Activated T-helper 1 cell treated with Interleukin-2 at 50 U/mL for 16 hours (primary cell): ENCODE data around the gene ANKRD55.
"Not testable (repeated sequence)": the region's sequence is repeated elsewhere in the genome, so short reads cannot be mapped to it uniquely, and the experiment has no call there.

Experiments
- DNase-seq: peaks from one replicate; pipeline ENCODE4 v3.0.0-alpha.2; 2020; ENCODE audit warnings: low read depth

Gene ANKRD55

DNA sequence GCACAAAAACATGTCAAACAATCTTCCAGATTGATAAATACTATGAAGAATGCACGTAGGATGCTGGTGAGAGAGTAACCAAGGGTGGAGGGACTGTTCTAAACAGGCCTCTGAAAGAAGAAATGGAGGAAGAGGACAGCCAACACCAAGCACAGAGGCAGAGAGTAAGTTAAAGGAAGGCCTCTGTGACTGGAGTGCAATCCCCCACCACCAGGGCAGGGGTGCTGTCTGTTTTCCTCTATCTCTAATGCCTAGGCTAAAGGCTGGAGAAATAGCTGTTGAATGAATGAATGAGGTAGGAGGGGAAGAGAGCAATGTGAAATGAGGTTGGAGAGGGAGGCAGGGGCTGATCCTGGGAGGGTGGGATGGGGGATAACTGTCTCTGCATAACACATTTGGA lies 88.9 kb downstream of the ANKRD55 start:
- no peak for DNase-seq

DNA sequence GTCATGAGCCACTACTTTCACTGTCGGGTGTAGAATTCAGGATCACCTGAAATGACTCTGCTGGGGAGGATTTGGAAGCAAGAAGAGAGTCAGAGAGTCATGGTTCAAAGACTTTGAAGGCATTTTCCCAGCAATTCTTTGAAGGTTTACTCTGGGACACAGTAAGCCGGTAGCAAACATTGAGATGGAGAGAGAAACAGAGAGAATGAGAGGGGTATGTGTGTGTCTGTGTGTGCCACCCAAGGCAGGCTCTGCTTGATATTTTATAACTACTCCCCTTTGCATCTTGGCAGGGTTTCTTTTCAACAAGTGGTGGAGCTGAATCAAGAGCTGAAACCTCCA lies 89.8 kb downstream of the ANKRD55 start:
- no peak for DNase-seq

DNA sequence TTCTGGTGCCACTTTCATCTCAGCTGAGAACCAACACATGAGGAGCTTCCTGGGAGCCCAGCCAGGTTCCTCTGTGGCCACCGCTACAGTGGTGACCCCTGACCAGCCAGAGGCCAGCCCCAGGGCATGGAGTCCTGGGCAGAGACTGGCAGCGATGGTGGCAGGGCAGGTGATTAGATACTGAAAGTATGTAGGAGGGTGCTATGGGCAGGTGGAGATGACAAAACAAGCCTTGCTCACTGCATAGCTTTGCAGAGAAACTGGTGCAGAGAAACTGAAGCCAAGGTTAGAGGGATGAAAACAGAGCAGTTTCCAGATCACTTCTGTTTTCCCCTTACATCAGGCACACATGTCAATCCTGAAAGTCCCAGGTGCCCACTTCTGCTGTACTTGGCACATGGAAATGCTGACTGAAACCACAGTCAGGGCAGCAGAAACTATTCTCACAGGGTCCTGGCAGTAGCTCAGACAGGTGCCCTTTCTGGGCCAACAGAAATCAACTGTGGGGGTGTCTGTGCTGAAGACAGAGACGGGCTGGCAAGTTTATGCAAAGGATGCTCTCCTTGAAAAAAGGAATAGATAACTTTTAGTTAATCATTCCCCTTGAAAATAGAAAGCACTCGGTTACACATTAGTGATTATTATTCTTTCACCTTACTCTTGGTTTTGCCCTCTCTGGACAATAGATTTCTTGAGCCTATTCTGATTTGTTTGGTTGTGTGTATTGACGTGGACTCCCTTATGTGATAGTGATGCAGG lies 90.3 kb downstream of the ANKRD55 start:
- DNase-seq = no peak

DNA sequence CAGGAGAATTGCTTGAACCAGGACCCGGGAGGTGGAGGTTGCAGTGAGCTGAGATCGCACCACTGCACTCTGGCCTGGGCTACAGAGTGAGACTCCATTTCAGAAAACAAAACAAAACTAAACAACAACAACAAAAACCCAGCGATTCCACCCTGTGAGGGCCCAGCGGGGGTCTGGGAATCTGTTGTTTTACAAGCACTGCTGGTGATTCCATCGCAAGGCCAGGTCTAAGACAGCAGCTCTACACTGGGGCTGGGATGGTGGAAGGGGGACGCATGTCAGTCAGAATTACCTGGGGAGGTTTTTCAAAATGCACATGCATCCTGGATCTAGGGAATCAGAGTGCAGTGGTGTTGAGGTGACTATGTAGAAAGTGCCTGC lies 90.9 kb downstream of the ANKRD55 start:
- no peak for DNase-seq

DNA sequence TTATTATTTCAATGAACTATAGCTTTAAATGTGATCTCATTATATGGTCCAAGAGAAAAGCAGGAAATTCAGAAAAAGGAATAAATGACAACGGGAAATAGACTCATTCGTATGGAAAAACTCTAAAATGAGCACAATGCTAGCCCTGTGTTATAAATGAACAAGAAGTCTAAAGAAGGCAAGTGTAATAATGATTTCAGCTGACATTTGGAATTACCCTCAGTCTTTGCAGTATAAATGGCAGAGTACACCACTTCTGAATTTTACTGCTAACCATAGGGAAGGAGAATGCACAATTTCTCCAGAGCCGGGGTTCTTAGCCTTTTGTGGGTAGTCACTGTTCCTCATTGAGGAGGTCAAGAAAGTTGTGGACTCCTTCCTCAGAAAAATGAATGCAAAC lies 93.1 kb downstream of the ANKRD55 start:
- DNase-seq = no peak

DNA sequence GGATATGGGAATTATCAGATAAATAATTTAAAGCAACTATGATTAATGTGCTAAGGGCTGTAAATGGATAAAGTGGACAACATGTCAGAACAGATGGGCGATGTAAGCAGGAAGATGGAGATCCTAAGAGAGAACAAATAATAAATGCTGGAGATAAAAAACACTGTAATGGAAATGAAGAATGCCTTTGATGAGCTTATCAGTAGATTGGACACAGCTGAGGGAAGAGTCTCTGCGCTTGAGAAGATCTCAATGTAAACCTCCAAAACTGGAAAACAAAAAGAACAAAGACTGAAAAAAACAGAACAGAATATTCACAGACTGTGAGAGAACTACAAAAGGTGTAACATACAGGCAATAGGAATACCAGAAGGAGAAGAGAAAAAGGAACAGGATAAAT lies 102.5 kb downstream of the ANKRD55 start:
- no peak for DNase-seq

DNA sequence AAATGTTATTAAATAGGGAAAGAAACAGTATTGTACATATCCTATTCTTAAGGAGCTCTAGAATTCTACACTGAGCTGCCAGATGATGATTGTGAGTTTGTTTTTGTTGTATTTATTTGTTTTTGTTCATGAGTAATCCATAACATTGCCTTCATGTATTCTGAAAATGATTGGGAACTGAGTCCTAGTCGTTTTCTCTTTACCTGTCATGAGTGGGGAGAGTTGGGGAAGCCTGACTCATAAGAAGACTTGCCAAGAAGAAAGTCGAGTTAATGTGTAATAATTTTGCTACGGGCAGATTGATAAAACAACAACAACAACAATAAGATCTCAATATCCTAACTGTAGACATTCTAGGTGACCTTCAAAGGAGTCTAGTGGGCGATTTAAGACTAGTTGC lies 103.8 kb downstream of the ANKRD55 start:
- no peak for DNase-seq

DNA sequence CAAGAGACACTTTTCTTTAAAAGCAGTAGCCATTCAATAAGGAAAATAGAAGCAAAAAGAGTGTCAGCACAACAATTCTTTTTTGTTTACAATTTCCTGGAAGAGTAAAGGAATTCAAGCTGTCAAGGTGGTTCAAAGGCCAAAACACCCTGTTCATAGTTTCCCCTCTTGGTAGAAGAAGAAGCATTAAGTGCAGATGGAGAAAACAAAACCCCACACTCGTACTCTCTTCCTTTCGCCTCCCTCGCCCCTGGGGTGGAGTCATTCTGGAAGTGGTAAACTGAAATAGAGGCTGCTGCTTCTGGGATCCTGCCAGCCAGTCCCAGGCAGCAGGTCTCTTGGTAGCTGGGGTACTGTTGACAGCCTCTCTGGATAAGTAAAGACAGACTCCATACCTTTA lies 105.0 kb downstream of the ANKRD55 start:
- DNase-seq = no peak

DNA sequence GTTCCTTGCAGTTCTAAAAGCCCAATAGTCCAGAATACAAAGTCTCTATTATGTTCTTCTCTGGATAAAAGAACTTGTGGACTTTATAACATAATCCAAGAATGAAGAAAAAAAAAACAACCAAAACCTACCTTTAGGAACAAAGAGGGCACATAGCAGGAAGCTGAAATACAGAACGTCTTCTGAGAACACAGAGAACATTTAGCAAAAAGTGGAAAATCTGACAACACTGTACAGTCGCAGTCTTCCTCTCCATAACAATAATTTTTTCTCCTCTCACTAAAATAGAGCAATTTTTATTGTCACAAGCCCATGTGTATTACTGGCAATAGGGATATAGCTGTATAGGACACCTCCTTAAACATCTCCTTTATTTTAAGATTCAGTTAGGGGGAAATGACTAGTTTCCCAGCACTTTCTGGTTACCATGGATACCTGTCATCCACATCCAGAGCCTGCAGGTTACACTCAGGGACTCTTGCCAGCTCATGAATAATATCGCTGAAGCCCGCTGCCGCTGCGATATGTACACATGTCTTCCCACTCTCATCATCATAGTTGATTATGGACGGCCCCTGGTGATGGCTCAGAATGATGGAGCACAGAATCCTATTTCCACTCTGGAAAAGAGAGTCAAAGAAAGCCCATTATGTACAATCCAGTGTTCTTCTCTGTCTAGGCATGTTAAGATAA lies 106.5 kb downstream of the ANKRD55 start:
- DNase-seq = no peak

DNA sequence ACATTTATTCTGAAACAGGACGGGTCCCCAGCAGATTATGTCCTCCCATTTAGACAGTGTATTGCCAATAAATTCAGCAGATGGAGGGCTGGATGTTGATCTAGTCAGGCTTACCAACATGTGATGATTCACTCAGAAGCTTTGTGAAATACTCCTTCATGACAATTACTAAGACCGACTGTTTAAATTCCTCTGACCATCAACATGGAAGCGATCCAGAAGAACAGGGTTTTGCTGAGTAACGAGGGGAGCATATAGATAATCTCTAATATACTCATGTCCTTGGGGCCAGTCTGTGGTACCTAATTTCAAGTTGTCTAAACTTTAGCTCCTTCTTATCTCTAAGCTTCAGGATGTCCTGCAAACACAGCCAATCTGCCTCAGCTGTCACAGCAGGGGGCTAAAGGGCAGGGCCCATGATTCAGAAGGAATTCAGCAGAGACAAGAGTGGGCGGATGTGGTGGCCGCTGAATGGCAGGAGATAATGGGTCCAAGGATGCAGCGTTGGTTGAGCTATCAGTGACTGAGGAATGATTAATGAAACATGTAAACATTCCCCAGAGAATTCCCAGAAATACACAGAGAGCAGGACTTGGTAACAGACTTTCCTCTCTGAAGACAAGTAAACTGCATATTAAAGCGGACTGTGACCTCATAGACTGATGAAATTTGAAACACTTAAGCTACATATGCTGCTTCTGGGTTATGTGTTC lies 109.4 kb downstream of the ANKRD55 start:
- no peak for DNase-seq

DNA sequence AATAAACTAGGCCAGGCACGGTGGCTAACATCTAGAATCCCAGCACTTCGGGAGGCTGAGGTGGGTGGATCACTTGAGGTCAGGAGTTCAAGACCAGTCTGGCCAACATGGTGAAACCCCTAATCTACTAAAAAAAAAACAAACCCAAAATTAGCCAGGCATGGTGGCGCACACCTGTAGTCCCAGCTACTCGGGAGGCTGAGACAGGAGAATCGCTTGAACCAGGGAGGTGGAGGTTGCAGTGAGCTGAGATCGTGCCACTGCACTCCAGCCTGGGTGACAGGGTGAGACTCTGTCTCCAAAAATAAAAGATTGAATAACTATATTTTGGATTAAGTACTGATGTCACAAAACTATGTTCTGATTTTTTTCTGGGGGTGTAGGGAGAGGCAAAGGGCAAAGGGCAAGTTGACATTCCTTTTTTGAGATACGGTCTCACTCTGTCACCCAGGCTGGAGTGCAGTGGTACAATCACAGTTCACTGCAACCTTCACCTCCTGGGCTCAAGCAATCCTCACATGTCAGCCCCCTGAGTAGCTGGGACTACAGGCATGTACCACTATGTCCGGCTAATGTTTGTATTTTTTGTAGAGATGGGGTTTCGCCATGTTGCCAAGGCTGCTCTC lies 110.7 kb downstream of the ANKRD55 start:
- DNase-seq = not testable (repeated sequence)

DNA sequence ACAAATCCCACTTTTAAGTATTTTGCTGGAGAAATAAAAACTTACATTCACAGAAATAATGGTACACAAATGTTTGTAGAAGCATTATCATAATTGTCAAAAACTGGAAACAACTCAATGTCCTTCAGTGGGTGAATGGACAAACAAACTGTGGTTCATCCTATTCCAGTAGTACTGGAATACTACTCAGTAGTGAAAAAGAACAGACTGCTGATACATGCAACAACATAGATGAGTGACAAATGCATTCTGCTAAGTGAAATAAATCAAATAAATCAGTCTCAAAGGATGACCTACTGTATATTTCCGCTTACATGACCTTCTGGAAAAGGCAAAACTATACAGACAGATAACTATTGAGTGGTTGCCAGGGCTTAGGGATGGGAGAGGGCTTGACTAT lies 114.1 kb downstream of the ANKRD55 start:
- no peak for DNase-seq

DNA sequence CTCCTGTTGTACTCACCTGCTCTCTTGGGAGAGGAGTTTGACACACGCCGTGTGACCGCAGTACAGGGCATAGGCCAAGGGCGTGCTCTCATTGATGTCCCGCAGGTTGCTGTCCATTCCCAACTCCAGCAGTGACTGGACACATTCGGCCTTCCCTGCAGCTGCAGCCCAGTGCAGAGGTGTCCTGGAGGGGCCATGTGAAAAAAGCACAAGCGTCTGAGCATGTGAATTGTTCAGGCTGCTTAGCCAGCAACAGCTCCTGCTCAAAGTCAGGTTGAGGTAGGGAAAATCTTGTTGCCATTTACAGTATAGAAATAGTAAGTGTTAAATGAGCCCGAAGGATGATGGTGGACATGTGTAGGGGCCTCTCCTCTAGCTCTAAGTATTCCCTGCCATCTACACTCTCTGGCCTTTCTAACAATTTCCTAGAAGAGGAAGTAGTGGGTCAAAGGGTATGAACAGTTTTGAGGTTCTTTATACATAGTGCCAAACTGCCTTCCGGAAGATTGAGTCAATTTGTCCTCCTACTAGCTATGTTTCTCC lies 116.5 kb downstream of the ANKRD55 start:
- no peak for DNase-seq

DNA sequence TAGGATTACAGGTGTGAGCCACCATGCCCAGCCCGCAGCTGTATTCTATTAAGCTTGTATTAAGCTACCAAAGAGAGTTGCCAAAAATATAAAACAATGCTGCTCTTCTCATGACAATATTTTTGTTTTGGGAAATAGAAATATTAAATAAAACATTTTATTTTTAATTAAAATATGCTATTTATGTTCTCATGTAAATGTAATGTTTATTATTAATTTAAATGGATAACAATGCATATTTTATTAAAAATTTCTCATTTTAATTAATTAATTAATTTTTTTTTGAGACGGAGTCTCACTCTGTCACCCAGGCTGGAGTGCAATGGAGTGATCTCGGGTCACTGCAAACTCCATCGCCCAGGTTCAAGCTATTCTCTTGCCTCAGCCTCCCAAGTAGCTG lies 117.5 kb downstream of the ANKRD55 start:
- no peak for DNase-seq

DNA sequence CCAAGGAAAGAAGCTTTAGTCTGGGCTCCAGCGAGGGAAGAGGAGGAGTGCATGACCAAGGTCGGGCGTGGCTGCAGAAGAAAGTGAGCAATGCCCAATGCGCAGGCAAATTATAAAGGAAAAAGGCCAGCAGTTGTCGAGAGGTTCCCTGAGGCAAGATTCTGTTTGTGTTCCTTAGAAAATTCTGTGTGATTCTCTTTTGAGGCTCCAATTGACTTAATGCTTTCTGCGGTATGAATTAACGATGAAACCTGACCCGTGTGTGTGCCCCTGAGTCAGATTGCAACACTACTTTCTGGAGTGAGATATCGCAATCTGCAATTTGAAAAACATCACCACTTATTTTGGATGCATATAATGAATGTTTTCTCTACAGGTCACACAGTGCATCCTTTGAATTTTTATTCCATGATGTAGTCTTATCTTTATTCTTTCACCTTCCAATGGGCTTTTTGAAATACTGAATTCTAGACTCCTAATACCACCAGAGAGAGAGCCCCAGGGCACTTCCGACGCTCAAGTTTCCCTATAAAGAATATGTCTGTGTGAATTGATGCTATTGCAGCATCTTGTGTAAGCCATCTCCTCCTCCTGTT lies 120.5 kb downstream of the ANKRD55 start:
- no peak for DNase-seq

DNA sequence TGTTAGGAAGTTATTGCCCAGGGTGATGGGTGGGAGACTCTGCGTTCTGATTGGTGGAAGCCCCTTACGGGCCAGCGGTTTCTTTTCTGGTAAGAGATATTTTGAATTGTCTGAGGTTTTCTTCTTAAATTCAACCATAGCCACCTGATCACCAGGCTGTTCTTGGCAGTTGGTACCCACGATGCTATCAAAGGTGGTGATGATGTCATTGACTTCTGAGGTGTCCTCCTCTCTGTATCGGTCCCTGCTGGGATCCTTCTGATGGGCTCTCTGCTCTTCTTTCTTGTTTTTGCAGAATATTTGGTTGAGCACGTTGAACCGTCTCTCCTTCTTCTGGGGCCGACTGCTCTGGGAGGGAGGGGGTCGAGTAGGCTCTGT lies 121.7 kb downstream of the ANKRD55 start:
- no peak for DNase-seq

DNA sequence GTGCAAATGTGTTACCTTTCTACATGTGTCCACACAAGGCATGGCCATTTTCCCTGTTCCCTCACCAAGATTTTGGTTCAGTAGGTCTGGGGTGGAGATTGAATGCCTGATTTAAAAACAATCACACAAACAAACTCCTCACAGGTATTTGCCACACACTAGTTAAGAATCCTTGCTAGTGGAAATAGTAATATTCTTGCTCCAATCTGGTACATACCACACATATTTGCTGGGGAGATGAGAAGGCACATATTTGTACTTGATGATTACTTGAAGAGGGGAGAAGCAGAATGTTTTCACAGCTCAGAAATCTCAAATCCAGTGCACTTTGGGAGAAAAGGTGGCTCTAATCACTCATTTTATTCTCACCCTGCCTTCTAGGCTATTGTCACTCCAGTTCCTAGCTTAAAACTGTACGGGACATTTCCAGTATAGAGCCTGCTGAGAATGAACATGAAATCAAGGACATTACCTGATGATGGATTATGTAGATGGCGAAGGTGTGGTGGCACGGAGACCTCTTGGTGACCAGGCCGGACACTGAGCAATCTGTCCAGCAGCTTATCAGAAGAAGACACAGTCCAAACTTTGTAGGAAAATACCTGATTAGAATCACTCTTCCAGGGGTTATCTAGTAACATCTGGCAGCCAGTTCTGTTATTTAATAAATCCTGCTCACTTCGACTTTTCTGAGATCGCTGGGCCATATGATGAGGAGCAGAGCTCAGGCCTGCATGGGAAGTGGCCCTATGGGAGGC lies 122.3 kb downstream of the ANKRD55 start:
- DNase-seq = no peak

DNA sequence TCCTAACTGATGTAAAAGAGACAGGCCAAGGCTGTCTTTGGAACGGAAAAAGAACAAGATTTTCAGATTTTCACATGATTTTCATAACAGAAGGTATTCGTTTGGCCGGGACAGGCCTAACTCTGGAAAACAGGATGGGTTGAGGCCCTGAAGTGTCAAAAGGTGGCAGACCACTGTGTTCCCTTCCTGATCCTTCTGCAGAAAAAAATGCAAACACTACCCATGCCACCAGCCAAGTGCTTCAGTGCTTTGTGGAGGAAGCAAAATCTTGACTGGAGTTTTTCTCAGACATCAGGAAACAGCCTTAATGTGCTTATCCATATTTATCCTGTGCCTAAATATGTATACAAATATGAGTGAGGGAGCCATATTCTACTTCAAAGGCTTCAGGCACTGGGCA lies 124.9 kb downstream of the ANKRD55 start:
- DNase-seq = no peak

DNA sequence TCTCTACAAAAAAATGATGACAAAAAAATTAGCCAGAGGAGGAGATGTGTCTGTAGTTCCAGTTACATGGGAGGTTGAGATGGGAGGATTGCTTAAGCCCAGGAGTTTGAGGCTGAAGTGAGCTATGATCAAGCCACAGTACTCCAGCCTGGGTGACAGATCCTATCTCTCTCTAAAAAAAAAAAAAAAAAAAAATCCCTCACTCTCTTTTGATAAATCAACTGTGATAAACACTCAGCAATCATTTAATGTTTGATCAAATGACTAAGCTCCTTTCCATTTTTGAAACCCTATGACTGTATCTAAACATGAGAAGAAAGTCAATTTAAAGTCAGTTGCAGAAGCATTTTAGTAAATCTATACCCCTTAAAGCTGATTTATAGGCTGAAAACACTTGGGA lies 126.3 kb downstream of the ANKRD55 start:
- no peak for DNase-seq

DNA sequence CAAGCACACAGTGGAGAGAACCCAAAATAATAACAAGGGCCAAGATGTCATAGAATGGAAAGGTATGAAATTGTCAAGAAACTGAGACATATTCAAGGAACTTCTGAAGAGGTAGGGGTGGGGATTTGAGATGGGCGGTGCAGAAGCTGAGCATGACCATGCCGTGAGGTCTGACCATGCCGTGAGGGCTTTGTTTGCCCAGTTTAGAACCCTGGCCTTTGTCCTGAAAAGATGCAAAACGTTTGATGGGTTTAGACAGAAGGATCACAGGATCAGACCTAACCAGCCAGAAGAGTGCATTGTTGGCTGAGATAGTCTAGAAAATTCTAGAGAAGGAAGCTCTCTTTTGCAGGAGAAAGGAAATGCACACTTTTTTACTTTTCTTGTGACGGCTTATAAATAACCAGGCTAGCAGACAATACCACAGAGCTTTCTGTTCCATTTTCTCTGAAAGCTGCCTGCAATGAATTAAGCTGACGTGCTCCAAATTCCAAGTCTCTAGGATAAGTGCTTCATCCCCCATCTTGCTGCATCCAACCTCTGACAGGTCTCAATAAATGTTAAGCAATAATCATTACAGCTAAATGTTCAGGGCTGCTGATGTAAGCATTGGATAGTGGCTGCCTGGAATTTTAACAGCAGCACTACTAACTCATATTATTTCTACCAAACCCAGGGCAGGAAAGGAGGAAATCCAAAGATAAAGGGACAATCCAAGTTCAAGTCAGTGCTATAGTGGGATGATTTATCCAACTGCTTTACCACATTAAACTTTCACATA lies 127.4 kb downstream of the ANKRD55 start:
- DNase-seq = no peak

DNA sequence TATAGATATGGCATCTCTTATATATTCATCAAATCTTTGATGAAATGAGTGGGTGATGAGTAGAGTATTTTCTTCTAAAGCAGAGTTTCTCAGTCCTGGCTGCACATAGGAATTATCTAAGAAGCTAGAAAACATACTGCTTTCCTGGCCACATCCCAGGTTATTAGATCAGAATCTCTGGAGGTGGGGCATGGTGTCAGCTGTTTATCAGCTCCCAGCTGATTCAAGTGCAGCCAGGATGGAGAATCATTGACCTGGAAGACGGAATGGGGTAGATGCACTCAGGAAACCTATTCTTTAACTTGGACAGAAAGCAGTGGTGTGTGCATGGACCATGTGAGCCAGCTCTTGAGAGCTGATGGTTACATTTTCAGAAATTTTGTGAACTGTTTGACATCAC lies 130.2 kb downstream of the ANKRD55 start:
- no peak for DNase-seq
